Measurements from ENCODE around the gene CACNA1D.

CACNA1D gene

DNA sequence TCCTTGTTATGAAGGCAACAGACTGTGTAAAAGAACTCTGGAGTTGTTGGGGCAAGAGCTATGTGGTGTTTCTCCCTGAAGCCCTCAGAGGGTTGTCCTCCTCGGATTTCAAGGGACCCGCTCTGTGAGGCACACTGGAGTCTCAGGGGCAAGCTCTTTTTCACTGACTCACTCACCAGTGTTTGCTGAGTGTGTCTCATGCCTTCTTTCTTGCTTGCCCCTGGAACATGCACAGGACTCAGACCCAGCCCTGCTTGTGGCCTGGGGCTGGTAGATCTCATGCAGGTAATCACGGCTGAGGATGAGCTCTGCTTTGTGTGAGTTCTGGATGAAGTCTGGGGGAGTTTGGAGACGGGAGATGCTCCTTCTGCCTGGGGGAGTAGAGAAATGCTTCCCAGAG, 93.7 kb downstream of the CACNA1D start:
- no peak for TF ChIP-seq CTCF (IDR thresholded peaks at IDR 0.05; ENCODE audit: insufficient read depth, low read length, missing control alignments)
- H3K4me3 ChIP-seq (ENCODE audit: low read depth, low read length) = no peak overlapping the region
- CTCF ChIA-PET = no interaction called here
- POLR2A ChIA-PET = no interaction called here
- DNase-seq (ENCODE audit: low read depth, low spot score) = no peak

DNA sequence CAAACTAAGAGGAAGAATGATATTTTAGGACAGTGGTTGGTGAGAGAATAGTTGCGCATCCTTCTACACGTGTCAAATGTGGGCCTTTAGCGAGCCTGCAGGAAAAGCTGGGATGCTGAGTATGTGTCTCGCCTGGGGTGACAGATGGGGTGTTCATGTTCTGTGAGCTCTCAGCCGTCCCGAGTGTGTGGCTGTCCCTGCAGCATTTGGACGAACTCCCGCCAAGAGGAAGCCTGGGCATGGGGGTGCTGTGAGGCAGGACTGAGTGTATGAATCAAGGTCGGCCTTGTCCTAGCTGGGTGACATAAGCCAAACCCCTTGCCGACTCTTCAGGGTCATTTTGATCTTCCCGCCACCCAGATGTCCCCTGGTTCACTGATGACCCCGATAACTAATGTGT, 94.8 kb downstream of the CACNA1D start:
- ChIA-PET POLR2A (no interaction called here), CTCF (no interaction called here)
- no peak for TF ChIP-seq CTCF (IDR thresholded peaks at IDR 0.05; ENCODE audit: insufficient read depth, low read length, missing control alignments)
- no peak for DNase-seq (ENCODE audit: low read depth, low spot score)
- H3K4me3 ChIP-seq (ENCODE audit: low read depth, low read length) = no peak overlapping the region

- H3K4me3 ChIP-seq (ENCODE audit: low read depth, low read length) = no peak overlapping the region
- ChIA-PET CTCF (no interaction called here), POLR2A (no interaction called here)
- TF ChIP-seq CTCF (IDR thresholded peaks at IDR 0.05; ENCODE audit: insufficient read depth, low read length, missing control alignments) = no peak
- DNase-seq (ENCODE audit: low read depth, low spot score) = no peak
These were observed 95.4 kb downstream of the CACNA1D start for GRCh38 chr3:53589806-53590205.

DNA sequence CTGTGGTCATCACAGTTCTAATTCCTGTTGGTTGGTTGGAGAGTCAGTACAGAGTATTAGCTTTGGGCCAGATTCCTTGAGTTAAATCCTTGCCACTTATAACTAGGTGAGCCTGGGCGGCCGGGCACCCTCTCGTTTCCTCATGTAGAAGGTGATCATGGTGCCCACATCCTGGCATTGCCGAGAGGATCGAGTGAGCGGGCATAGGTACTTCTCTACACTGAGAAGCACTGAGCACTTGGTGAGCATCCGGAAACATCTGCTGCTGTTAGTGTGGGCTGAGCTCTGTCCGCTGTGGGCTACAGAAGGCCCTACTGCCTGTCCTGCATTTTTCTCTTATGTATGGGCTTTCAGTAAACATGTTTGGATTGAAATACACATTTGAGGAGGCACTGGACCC, 96.2 kb downstream of the CACNA1D start:
- TF ChIP-seq CTCF (IDR thresholded peaks at IDR 0.05; ENCODE audit: insufficient read depth, low read length, missing control alignments) = no peak
- ChIA-PET POLR2A (no interaction called here), CTCF (no interaction called here)
- DNase-seq (ENCODE audit: low read depth, low spot score) = no peak
- no peak overlapping the region for H3K4me3 ChIP-seq (ENCODE audit: low read depth, low read length)

DNA sequence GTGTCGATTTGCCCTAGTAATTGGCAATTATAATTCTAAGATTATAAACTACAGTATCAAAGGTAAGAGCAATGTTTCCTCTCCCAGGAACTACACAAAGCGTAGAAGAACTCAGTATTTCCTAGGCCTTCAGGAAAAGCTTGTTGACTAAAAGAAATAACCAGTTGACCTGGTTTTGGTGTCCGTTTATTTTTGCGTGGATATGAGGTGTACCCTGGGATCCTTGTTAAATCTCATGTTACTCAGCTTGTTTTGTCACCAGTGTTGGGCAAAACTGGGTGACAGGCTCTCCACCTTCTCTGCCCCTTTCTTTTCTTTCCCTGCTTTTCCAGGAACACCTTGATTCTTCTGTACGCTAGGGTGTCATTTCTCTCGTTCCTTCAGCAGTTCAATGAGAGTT, 97.2 kb downstream of the CACNA1D start:
- TF ChIP-seq CTCF (IDR thresholded peaks at IDR 0.05; ENCODE audit: insufficient read depth, low read length, missing control alignments) = no peak
- CTCF ChIA-PET = no interaction called here
- DNase-seq (ENCODE audit: low read depth, low spot score) = no peak
- no peak overlapping the region for H3K4me3 ChIP-seq (ENCODE audit: low read depth, low read length)
- POLR2A ChIA-PET = no interaction called here

DNA sequence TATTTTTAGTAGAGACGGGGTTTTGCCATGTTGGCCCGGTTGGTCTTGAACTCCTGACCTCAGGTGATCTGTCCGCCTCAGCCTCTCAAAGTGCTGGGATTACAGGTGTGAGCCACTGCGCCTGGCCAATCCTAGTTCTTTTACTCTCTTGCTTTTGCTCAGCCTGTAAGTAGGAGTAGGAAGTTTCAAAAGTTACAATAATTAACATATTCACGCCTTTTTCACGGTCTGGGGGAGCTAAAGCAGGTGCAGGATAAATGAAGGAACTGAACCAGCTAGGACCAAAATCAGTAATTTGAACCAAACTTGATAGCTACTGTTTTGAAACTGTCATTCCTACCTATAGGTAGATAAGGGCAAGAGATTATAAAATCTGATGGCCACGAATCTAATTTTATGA, 98.5 kb downstream of the CACNA1D start:
- POLR2A ChIA-PET = no interaction called here
- no peak for TF ChIP-seq CTCF (IDR thresholded peaks at IDR 0.05; ENCODE audit: insufficient read depth, low read length, missing control alignments)
- no peak overlapping the region for H3K4me3 ChIP-seq (ENCODE audit: low read depth, low read length)
- CTCF ChIA-PET = no interaction called here
- DNase-seq (ENCODE audit: low read depth, low spot score) = no peak
